ENCODE results near the gene ALKBH7. TPM values are rescaled to one million over a fixed set of nuclear protein-coding genes. Genes with fewer than 3 reads are reported as not detected.
"Not testable (repeated sequence)": the region's sequence is repeated elsewhere in the genome, so short reads cannot be mapped to it uniquely, and the experiment has no call there.

ALKBH7 gene
- total RNA-seq, 1 experiment from 2014 or later: 81.1 TPM

DNA sequence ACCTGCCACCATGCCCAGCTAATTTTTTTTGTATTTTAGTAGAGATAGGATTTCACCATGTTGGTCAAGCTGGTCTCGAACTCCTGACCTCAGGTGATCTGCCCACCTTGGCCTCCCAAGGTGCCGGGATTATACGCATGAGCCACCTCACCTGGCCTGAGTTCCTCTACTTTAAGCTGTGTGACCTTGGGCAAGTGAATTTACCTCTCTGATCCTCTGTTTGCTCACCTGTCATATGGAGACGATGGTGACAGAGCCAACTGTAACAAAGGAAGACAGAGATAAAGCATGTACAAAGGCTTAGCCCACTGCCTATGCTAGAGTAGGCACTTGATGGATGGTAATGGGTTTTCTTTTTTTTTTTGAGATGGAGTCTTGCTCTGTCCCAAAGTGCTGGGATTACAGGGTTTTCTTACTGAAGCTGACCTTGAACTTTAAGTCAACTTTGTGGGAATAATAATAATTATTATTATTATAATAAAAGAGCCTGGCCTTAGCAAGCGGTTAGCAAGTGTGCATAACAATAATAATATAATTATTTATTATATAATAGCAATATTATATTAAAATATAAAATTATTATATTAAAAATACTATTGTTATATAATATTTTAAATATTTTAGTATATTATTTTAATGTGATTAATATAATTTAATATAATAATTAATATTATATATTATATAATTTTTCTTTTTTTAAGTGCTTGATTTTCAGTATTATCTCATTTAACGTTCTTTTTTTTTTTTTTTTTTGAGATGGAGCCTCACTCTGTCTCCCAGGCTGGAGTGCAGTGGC lies 37.9 kb upstream of the ALKBH7 start:
- ATAC-seq: no peak
- Histone ChIP-seq H3K9me3 (ENCODE audit: low read length) (no peaks in the 10 kb centered on the region), H3K4me2 (ENCODE audit: low read length) (no peak overlapping the region), H2AFZ (ENCODE audit: low read length) (no peak overlapping the region), H3K27ac (ENCODE audit: low read length) (no peak overlapping the region), H3K4me1 (ENCODE audit: insufficient read depth, low read length) (no peaks in the 10 kb centered on the region; the same call in 1 of the 2 replicates), H3K79me2 (ENCODE audit: low read length) (no peaks in the 10 kb centered on the region), H3K36me3 (ENCODE audit: low read depth, low read length) (no peaks in the 10 kb centered on the region), H3K9me2 (replicated peaks; ENCODE audit: low read length) (no peaks in the 10 kb centered on the region), H3F3A (ENCODE audit: low read length, unreplicated experiment) (no peaks in the 10 kb centered on the region), H3K27me3 (ENCODE audit: low read length) (no peaks in the 10 kb centered on the region), H3K4me3 (ENCODE audit: low read length) (no peak overlapping the region), H4K20me1 (ENCODE audit: low read length) (no peaks in the 10 kb centered on the region), H3K9ac (ENCODE audit: low read length) (no peak overlapping the region)
- POLR2A ChIA-PET (ENCODE audit: unreplicated experiment): no interaction called here
- TF ChIP-seq, protein P1, sequence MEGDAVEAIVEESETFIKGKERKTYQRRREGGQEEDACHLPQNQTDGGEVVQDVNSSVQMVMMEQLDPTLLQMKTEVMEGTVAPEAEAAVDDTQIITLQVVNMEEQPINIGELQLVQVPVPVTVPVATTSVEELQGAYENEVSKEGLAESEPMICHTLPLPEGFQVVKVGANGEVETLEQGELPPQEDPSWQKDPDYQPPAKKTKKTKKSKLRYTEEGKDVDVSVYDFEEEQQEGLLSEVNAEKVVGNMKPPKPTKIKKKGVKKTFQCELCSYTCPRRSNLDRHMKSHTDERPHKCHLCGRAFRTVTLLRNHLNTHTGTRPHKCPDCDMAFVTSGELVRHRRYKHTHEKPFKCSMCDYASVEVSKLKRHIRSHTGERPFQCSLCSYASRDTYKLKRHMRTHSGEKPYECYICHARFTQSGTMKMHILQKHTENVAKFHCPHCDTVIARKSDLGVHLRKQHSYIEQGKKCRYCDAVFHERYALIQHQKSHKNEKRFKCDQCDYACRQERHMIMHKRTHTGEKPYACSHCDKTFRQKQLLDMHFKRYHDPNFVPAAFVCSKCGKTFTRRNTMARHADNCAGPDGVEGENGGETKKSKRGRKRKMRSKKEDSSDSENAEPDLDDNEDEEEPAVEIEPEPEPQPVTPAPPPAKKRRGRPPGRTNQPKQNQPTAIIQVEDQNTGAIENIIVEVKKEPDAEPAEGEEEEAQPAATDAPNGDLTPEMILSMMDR (conservative IDR thresholded peaks at IDR 0.05; ENCODE audit: low read depth, low read length): no peak
- TF ChIP-seq EZH2phosphoT487 (IDR thresholded peaks at IDR 0.05; ENCODE audit: borderline replicate concordance, low read length): no peak
- no peak for DNase-seq
- CTCF ChIA-PET: no interaction called here
- intact Hi-C loops (cut with micrococcal nuclease): no loop called here
- BruUV-seq (replicated peaks): no TSS peak

DNA sequence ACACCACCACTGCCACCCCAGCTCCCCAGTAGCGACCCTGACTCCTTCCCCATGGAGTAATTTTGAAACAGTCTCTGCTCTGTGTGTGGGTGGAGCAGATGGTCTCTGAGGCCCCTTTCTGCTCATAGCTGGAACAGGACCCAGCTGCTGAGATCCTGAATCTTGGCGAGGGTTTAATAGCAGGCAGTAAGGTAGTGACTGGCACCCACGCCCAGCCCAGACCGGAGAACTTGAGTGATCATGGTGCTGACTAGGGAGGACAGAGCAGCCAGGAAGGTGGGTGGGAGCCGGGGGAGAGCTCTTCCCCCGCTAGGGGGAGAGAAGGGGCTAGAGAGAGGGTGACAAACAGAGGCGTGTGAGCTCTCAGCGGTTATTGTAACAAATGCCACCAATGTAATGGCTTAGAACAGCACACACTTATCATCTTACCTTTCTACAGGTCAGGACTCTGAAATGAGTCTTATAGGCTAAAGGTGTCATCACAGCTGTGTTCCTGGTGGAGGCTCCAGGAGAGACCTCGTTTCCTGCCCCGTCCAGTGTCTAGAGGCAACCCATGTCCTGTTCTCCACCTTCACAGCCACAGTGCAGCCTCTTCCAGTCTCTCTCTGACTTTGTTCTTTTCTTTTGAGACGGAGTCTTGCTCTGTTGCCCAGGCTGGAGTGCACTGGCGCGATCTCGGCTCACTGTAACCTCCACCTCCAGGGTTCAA lies 31.9 kb upstream of the ALKBH7 start:
- Histone ChIP-seq H3K9me2 (replicated peaks; ENCODE audit: low read length) (no peaks in the 10 kb centered on the region), H3K4me1 (ENCODE audit: insufficient read depth, low read length) (no peaks in the 10 kb centered on the region), H3K9ac (ENCODE audit: low read length) (no peak overlapping the region), H3K9me3 (ENCODE audit: low read length) (no peaks in the 10 kb centered on the region), H3K27ac (ENCODE audit: low read length) (no peak overlapping the region), H3K36me3 (ENCODE audit: low read depth, low read length) (no peaks in the 10 kb centered on the region), H3K4me3 (ENCODE audit: low read length) (no peak overlapping the region), H3F3A (ENCODE audit: low read length, unreplicated experiment) (no peaks in the 10 kb centered on the region), H2AFZ (ENCODE audit: low read length) (no peak overlapping the region), H3K27me3 (ENCODE audit: low read length) (no peaks in the 10 kb centered on the region), H3K79me2 (ENCODE audit: low read length) (no peaks in the 10 kb centered on the region), H4K20me1 (ENCODE audit: low read length) (no peaks in the 10 kb centered on the region), H3K4me2 (ENCODE audit: low read length) (no peak overlapping the region)
- TF ChIP-seq, protein P1 (conservative IDR thresholded peaks at IDR 0.05; ENCODE audit: low read depth, low read length): no peak
- no peak for TF ChIP-seq EZH2phosphoT487 (IDR thresholded peaks at IDR 0.05; ENCODE audit: borderline replicate concordance, low read length)
- TF ChIP-seq EZH2 (IDR thresholded peaks at IDR 0.05; ENCODE audit: low read length, unreplicated experiment): no peak
- no peak for DNase-seq
- CTCF ChIA-PET: no interaction called here
- POLR2A ChIA-PET (ENCODE audit: unreplicated experiment): interaction anchor here (0.6 kb wide), 1 partner anchor 1549 kb away, joined by 6 read pairs; the partner anchor contains the start of gene FEM1A
- no peak for ATAC-seq
- no TSS peak for BruUV-seq (replicated peaks)
- intact Hi-C loops (cut with micrococcal nuclease): no loop called here

DNA sequence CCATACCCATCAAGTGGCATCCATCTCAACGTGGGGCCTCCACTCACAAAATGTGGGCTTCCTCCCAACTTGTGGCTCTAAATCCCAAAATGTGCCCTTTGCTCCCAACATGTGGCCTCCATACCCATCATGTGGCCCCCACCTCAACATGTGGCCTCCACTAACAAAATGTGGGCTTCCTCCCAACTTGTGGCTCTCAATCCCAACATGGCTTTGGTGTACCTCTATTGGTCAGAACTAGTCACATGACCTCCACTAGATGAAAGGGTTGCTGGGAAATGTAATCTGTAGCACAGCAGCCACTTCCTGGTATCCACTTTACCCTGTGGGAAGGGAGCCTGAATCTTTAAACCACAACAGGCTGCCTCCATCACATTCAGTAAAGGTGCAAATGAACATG lies 29.1 kb upstream of the ALKBH7 start:
- H4K20me1 ChIP-seq (ENCODE audit: low read length): no peaks in the 10 kb centered on the region
- H3K27ac ChIP-seq (ENCODE audit: low read length): no peak overlapping the region
- ChIA-PET CTCF (no interaction called here), POLR2A (ENCODE audit: unreplicated experiment) (no interaction called here)
- H3F3A ChIP-seq (ENCODE audit: low read length, unreplicated experiment): no peaks in the 10 kb centered on the region
- TF ChIP-seq EZH2 (IDR thresholded peaks at IDR 0.05; ENCODE audit: low read length, unreplicated experiment) (no peak), EZH2phosphoT487 (IDR thresholded peaks at IDR 0.05; ENCODE audit: borderline replicate concordance, low read length) (no peak)
- TF ChIP-seq, protein P1 (conservative IDR thresholded peaks at IDR 0.05; ENCODE audit: low read depth, low read length): no peak
- H3K36me3 ChIP-seq (ENCODE audit: low read depth, low read length): no peaks in the 10 kb centered on the region
- H3K27me3 ChIP-seq (ENCODE audit: low read length): no peaks in the 10 kb centered on the region
- intact Hi-C loops (cut with micrococcal nuclease): no loop called here
- H3K9me2 ChIP-seq (replicated peaks; ENCODE audit: low read length): no peaks in the 10 kb centered on the region
- H2AFZ ChIP-seq (ENCODE audit: low read length): no peak overlapping the region
- ATAC-seq (no peak), DNase-seq (no peak)
- H3K9me3 ChIP-seq (ENCODE audit: low read length): no peaks in the 10 kb centered on the region
- no peaks in the 10 kb centered on the region for H3K4me1 ChIP-seq (ENCODE audit: insufficient read depth, low read length)
- no peaks in the 10 kb centered on the region for H3K79me2 ChIP-seq (ENCODE audit: low read length)
- H3K4me2 ChIP-seq (ENCODE audit: low read length): no peak overlapping the region
- BruUV-seq (replicated peaks): no TSS peak
- no peak overlapping the region for H3K9ac ChIP-seq (ENCODE audit: low read length)
- H3K4me3 ChIP-seq (ENCODE audit: low read length): no peak overlapping the region

DNA sequence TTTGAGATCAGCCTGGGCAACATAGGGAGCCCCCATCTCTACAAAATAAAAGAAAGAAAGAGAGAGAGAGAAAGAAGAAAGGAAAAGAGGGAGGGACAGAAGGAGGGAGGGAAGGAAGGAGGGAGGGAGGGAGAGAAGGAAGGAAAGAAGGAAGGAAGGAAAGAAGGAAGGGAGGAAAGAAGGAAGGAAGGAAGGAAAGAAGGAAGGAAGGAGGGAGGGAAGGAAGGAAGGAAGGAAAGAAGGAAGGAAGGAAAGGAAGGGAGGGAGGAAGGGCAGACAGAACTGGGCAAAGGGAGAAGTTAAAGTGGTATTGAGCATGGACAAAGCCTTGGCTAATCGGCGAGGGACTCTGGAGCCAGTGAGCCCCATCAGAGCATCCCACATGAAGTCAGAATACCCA lies 23.3 kb upstream of the ALKBH7 start:
- H3F3A ChIP-seq (ENCODE audit: low read length, unreplicated experiment); H3K36me3 ChIP-seq (ENCODE audit: low read depth, low read length); H3K79me2 ChIP-seq (ENCODE audit: low read length); H3K27me3 ChIP-seq (ENCODE audit: low read length); CTCF ChIA-PET; POLR2A ChIA-PET (ENCODE audit: unreplicated experiment); intact Hi-C loops (cut with micrococcal nuclease); H2AFZ ChIP-seq (ENCODE audit: low read length); ATAC-seq; H3K9me2 ChIP-seq (replicated peaks; ENCODE audit: low read length); H4K20me1 ChIP-seq (ENCODE audit: low read length); DNase-seq; H3K9me3 ChIP-seq (ENCODE audit: low read length); H3K4me2 ChIP-seq (ENCODE audit: low read length); BruUV-seq (replicated peaks); H3K4me3 ChIP-seq (ENCODE audit: low read length); H3K9ac ChIP-seq (ENCODE audit: low read length); H3K27ac ChIP-seq (ENCODE audit: low read length); H3K4me1 ChIP-seq (ENCODE audit: insufficient read depth, low read length): not testable (repeated sequence)

Measured in PC-3 (cell line).